Aorta (tissue), 5 donors: ENCODE measurements around the gene TSPYL6. TPM values are rescaled to one million over a fixed set of nuclear protein-coding genes. Genes with fewer than 3 reads are reported as not detected.
A peak's percentile ranks its signal among the peaks of the same experiment; 100 is the strongest.

Experiments
- ATAC-seq: fragments of 200-7000 bp; cut with Tn5 transposase; one replicate; pipeline ENCODE4 v1.9.1; 2022; ENCODE audit warnings: moderate library complexity; ENCODE audit not compliant: low FRiP score
- DNase-seq, 2 donors: peaks; one replicate each; pipeline ENCODE4 v3.0.0-alpha.2; 2020
- H3K27ac ChIP-seq, 2 donors: one replicate each; pipeline ENCODE4 v1.5.1; 2013; ENCODE audit warnings: low read length in 2 of 2, mild to moderate bottlenecking in 2 of 2, moderate library complexity in 2 of 2, control low read depth in 1 of 2, inconsistent platforms in 1 of 2, low read depth in 1 of 2
- H3K27me3 ChIP-seq, 2 donors: one replicate each; pipeline ENCODE4 v1.6.1; 2013; ENCODE audit warnings: control low read depth in 1 of 2, low read length in 1 of 2, mild to moderate bottlenecking in 1 of 2, moderate library complexity in 1 of 2; ENCODE audit not compliant: insufficient read depth in 2 of 2, control insufficient read depth in 1 of 2
- H3K36me3 ChIP-seq, 2 donors: one replicate each; pipeline ENCODE4 v1.6.1; 2013; ENCODE audit warnings: control low read depth in 1 of 2, low read length in 1 of 2, mild to moderate bottlenecking in 1 of 2; ENCODE audit not compliant: insufficient read depth in 2 of 2, control insufficient read depth in 1 of 2
- H3K4me1 ChIP-seq, 2 donors: one replicate each; pipeline ENCODE4 v1.6.1; 2013; ENCODE audit warnings: low read length in 2 of 2, control low read depth in 1 of 2, mild to moderate bottlenecking in 1 of 2, moderate library complexity in 1 of 2; ENCODE audit not compliant: insufficient read depth in 2 of 2, control insufficient read depth in 1 of 2
- H3K4me3 ChIP-seq, 2 donors: one replicate each; pipeline ENCODE4 v1.5.1; 2013; ENCODE audit warnings: low read length in 2 of 2, control low read depth in 1 of 2, mild to moderate bottlenecking in 1 of 2
- H3K9me3 ChIP-seq: one replicate; pipeline ENCODE4 v1.6.1; 2013; ENCODE audit warnings: mild to moderate bottlenecking, low read length; ENCODE audit not compliant: control insufficient read depth
- WGBS, 2 donors: extraction: QIAGEN DNeasy Blood & Tissue Kit; methylation state at CpG; one replicate each; pipeline ENCODE4 v1.1.7; 2013; 5-methylcytosine and 5-hydroxymethylcytosine counted together
- intact Hi-C, 2 donors: fragments of 100-400 bp; cut with DNase I; formaldehyde crosslinking; loops; one replicate each; pipeline versions ENCODE4 v1.14.2 to v1.15.0; 2022
- polyA plus RNA-seq, 2 donors: library from polyadenylated mRNA; stranded (reverse); fragments of 200-250 nt; gene quantifications; one replicate each; pipeline ENCODE4 v1.2.3, GENCODE V29; 2013
- total RNA-seq, 2 donors: library from RNA; stranded (reverse); fragmentation: NEBNext Ultra II Directional; extraction: Animal tissue kit (Norgen Biotek cat#: 25700); gene quantifications; one replicate each; pipeline ENCODE4 v1.2.1, GENCODE V29; 2021
- donor health status: healthy with polysubstance abuse.
- donor health status: Bipolar disorder and iron deficiency.
- donor health status: DM: no; HTN: no; CAD: no.
- donor health status: DM: no; HTN: no; CAD: no.
- donor health status: DM: yes; HTN: yes; CAD: no.

Gene TSPYL6
- total and polyA plus RNA-seq, 4 donors, result 0.08 to 0.12 TPM; not detected in 2

DNA sequence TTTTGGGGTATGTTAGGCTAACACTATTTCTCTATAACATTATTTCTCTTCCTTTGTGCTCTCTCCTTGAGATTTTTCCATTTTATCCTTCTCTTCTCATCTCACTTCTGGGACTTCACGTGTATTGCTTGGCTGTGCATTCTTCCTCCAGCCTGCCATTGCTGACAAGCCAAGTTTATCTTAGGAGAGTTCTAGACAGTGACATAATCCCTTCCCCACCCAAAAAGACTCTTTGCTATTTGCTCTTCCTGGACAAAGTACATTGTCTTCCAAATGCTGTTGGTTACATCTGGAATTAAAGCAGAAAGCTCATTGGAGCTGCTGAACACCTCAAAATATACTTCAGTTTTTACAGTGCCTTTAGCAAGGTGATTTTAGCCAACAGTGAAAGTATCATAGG, 8.9 kb downstream of the TSPYL6 start:
- ATAC-seq, result no peak
- H3K36me3 ChIP-seq, result no peaks in the 10 kb centered on the region
- peaks cover 2 to 5% of the 10 kb centered on the region in 2 donors for H3K4me1 ChIP-seq
- no peaks in the 10 kb centered on the region for H3K27me3 ChIP-seq
- no peak for DNase-seq
- intact Hi-C loops, result no loop called here
- H3K9me3 ChIP-seq, result no peaks in the 10 kb centered on the region
- WGBS, 2 donors, result 4 to 8% methylated on average over 1 of the region's 1 CpG
- H3K4me3 ChIP-seq, result no peak overlapping the region
- peak overlapping the region in 1 of 2 donors; percentile 43 for H3K27ac ChIP-seq

GRCh38 chr2:54240515-54241469, 15.2 kb downstream of the TSPYL6 start:
- 13 to 15% methylated on average over 5 of the region's 5 CpGs for WGBS, 2 donors
- H3K27me3 ChIP-seq, result no peaks in the 10 kb centered on the region
- peak overlapping the region; percentile 88 to 92 for H3K27ac ChIP-seq
- H3K4me3 ChIP-seq, result no peak overlapping the region
- no peak for DNase-seq
- no peaks in the 10 kb centered on the region for H3K9me3 ChIP-seq
- ATAC-seq, result peak; percentile 83
- H3K4me1 ChIP-seq, result peaks cover 6 to 10% of the 10 kb centered on the region in 2 donors
- H3K36me3 ChIP-seq, result no peaks in the 10 kb centered on the region
- intact Hi-C loops, result no loop called here

DNA sequence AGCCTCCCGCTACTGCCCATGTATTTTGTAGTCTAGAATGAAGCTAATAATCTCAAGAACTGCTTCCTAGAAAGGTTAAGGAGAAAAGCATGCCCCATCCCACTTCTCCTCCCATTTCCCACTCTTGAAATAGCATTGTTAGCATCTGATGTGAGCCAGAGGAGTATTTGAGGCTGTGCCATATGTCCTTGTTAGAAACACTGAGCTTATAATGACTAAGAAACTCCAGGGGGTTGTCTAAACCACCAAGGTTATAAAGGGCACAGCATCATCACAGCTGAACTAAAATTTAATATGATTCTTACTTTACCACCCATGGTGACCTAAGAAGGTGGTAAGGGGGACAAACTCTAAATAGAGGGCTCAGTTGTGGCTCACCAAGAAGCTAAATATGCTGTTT, 16.6 kb downstream of the TSPYL6 start:
- no peaks in the 10 kb centered on the region for H3K27me3 ChIP-seq
- no peaks in the 10 kb centered on the region for H3K9me3 ChIP-seq
- peak overlapping the region; percentile 88 to 92 for H3K27ac ChIP-seq
- H3K4me3 ChIP-seq, result no peak overlapping the region
- H3K36me3 ChIP-seq, result no peaks in the 10 kb centered on the region
- peaks cover 6 to 10% of the 10 kb centered on the region in 2 donors for H3K4me1 ChIP-seq
- intact Hi-C loops, result no loop called here
- ATAC-seq (no peak), DNase-seq (no peak)
- 16 to 19% methylated on average over 1 of the region's 1 CpG for WGBS, 2 donors

- ATAC-seq, result no peak
- Histone ChIP-seq H3K27ac (no peak overlapping the region), H3K27me3 (no peaks in the 10 kb centered on the region), H3K4me3 (no peak overlapping the region), H3K9me3 (no peaks in the 10 kb centered on the region), H3K36me3 (no peaks in the 10 kb centered on the region), H3K4me1 (peaks cover 6 to 10% of the 10 kb centered on the region in 2 donors)
- intact Hi-C loops, result no loop called here
- 97 to 100% methylated on average over 2 of the region's 2 CpGs for WGBS, 2 donors
- no peak for DNase-seq
These were observed 18.6 kb downstream of the TSPYL6 start for GRCh38 chr2:54237428-54237827.

DNA sequence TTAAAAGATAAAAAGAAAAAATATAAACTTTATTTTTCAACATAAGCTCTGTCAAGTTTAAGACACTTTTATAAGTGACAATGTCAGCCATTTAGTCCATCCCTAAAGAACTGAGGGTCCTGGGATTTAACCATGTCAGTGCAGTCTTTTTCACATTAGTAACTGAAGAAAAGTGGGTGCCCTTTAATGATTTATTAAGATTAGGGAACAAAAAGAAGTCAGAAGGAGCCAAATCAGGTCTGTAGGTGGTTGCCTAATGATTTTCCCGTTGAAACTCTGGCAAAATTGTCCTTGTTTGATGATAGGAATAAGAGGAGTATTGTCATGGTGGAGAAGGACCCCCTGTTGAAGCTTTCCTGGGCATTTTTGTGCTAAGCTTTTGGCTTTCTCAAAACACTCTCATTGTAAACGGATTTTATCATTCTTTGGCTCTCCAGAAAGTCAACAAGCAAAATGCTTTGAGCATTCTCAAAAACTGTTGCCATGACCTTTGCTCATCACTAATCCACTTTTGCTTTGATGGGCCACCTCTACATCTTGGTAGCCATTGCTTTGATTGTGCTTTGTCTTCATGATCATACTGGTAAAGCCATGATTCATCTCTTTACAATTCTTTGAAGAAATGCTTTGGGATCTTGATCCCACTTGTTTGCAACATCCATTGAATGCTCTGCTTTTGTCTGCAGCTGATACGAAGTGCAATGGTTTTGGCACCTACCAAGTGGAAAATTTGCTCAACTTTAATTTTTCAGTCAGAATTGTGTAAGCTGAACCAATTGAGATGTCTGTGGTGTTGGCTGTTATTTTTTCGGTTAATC, 22.0 kb downstream of the TSPYL6 start:
- Histone ChIP-seq H3K9me3 (no peaks in the 10 kb centered on the region), H3K27me3 (no peaks in the 10 kb centered on the region), H3K4me1 (peaks cover 0 to under 1% of the 10 kb centered on the region in 2 donors), H3K4me3 (no peak overlapping the region), H3K27ac (no peak overlapping the region), H3K36me3 (no peaks in the 10 kb centered on the region)
- intact Hi-C loops, result no loop called here
- no peak for ATAC-seq
- no peak for DNase-seq
- WGBS, 2 donors, result 52 to 63% methylated on average over 4 of the region's 4 CpGs

DNA sequence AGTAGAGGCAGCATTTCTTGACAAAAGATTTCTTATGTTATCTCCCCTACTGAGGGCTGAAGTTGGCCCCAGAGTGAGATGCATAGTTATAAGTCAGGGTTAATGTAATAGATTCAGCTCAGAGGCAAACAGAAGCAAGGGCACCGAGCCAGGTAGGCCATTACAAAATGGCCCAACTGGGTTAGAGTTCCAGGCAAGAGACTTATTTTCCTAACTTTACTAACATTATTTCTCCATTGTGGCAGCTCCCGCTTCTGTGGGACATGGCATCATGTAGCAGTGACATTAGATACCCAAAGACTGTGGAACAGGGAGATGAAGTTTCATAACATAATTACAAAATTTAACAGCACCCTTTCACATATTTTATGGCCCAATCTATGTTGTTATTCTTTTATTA, 27.1 kb downstream of the TSPYL6 start:
- Histone ChIP-seq H3K27me3 (no peaks in the 10 kb centered on the region), H3K9me3 (no peaks in the 10 kb centered on the region), H3K4me3 (no peak overlapping the region), H3K36me3 (no peaks in the 10 kb centered on the region), H3K27ac (no peak overlapping the region), H3K4me1 (peaks cover 0 to 2% of the 10 kb centered on the region in 2 donors)
- intact Hi-C loops, result no loop called here
- ATAC-seq (no peak), DNase-seq (peak in 1 of 2 donors; percentile 55)
- 65 to 72% methylated on average over 2 of the region's 2 CpGs for WGBS, 2 donors

DNA sequence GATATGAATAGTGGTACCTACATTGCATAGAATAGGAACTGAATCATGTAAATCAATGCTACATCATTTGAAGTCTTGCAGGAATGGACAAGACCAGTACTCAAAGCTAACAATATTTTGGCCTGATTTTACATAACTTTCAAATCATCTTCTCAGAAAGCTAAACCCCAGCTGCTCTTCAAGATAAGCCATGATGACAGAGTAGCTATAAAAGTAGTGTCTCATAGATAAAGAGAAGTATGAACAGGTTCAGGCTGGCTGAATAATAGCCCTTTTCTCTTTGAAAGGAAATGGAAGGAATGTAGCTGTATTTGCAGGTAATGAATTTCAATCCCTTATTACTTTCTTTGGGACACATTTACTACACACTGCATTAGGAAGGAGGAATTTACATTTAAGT, 28.2 kb downstream of the TSPYL6 start:
- Histone ChIP-seq H3K4me3 (no peak overlapping the region), H3K36me3 (no peaks in the 10 kb centered on the region), H3K27me3 (no peaks in the 10 kb centered on the region), H3K27ac (no peak overlapping the region), H3K9me3 (no peaks in the 10 kb centered on the region), H3K4me1 (peaks cover 0 to 2% of the 10 kb centered on the region in 2 donors)
- DNase-seq (no peak), ATAC-seq (no peak)
- intact Hi-C loops, result no loop called here

GRCh38 chr2:54226260-54226659, 29.8 kb downstream of the TSPYL6 start:
- DNase-seq (no peak), ATAC-seq (no peak)
- no peak overlapping the region for H3K27ac ChIP-seq
- H3K9me3 ChIP-seq, result no peaks in the 10 kb centered on the region
- no peak overlapping the region for H3K4me3 ChIP-seq
- H3K4me1 ChIP-seq, result peaks cover 0 to 2% of the 10 kb centered on the region in 2 donors
- no peaks in the 10 kb centered on the region for H3K36me3 ChIP-seq
- intact Hi-C loops, result no loop called here
- WGBS, 2 donors, result 33 to 47% methylated on average over 2 of the region's 2 CpGs
- no peaks in the 10 kb centered on the region for H3K27me3 ChIP-seq
